HTR-8/SVneo (cell line): ENCODE measurements around the gene SLC29A3.
"Not testable (repeated sequence)": the region's sequence is repeated elsewhere in the genome, so short reads cannot be mapped to it uniquely, and the experiment has no call there.

ENCODE experiments used
- DNase-seq: peaks from one replicate; pipeline ENCODE4 v3.0.0; 2011; ENCODE audit warnings: low spot score, mixed read lengths; ENCODE audit not compliant: insufficient read length
- FAIRE-seq: peaks from 2 replicates; lab custom pipeline; 2011; peaks lifted over from hg19 to GRCh38; lab: Jason Lieb, UNC

The SLC29A3 gene

GRCh38 chr10:71319042-71319799 is at the start of gene SLC29A3:
TSS of gene SLC29A3 (plus strand) at chr10:71319259. CDS start at chr10:71319310, 51 bp downstream.
- peak; percentile 80 for FAIRE-seq

GRCh38 chr10:71269301-71270288 is 49.5 kb upstream of the SLC29A3 start:
- no peak for DNase-seq
- FAIRE-seq, result no peak

More at GRCh38 chr10:71319042-71319799, at the start of gene SLC29A3:
- peak; percentile 79 for DNase-seq

GRCh38 chr10:71270301-71271220 is 48.5 kb upstream of the SLC29A3 start:
- DNase-seq, result peak; percentile 71
- no peak for FAIRE-seq

- FAIRE-seq, result no peak
- no peak for DNase-seq
Measured at GRCh38 chr10:71271662-71272055, 47.4 kb upstream of the SLC29A3 start.

- no peak for FAIRE-seq
- DNase-seq, result no peak
Measured at GRCh38 chr10:71272056-71272771, 46.8 kb upstream of the SLC29A3 start.

- not testable (repeated sequence) for DNase-seq, FAIRE-seq
Measured at GRCh38 chr10:71272974-71273373, 46.1 kb upstream of the SLC29A3 start.

- DNase-seq (no peak), FAIRE-seq (no peak)
Measured at GRCh38 chr10:71273506-71273905, 45.6 kb upstream of the SLC29A3 start.

- DNase-seq, result no peak
- FAIRE-seq, result no peak
Measured at GRCh38 chr10:71274901-71275796, 43.9 kb upstream of the SLC29A3 start.

GRCh38 chr10:71276873-71277272 is 42.2 kb upstream of the SLC29A3 start:
- no peak for FAIRE-seq

GRCh38 chr10:71277914-71278665 is 41.0 kb upstream of the SLC29A3 start:
- no peak for DNase-seq
- no peak for FAIRE-seq

More at GRCh38 chr10:71276873-71277272, 42.2 kb upstream of the SLC29A3 start:
- no peak for DNase-seq

GRCh38 chr10:71278691-71279588 is 40.1 kb upstream of the SLC29A3 start:
- DNase-seq (no peak), FAIRE-seq (no peak)

GRCh38 chr10:71279590-71280170 is 39.4 kb upstream of the SLC29A3 start:
- no peak for DNase-seq
- no peak for FAIRE-seq

- no peak for DNase-seq
- no peak for FAIRE-seq
Measured at GRCh38 chr10:71280216-71280615, 38.8 kb upstream of the SLC29A3 start.

GRCh38 chr10:71280825-71281224 is 38.2 kb upstream of the SLC29A3 start:
- DNase-seq, result no peak
- no peak for FAIRE-seq

- FAIRE-seq, result no peak
- no peak for DNase-seq
Measured at GRCh38 chr10:71281646-71282322, 37.3 kb upstream of the SLC29A3 start.

- FAIRE-seq (no peak), DNase-seq (no peak)
Measured at GRCh38 chr10:71282323-71282680, 36.8 kb upstream of the SLC29A3 start.
